ENCODE results near the gene VLDLR. TPM values are rescaled to one million over a fixed set of nuclear protein-coding genes. Genes with fewer than 3 reads are reported as not detected.

The VLDLR gene
- total and polyA plus RNA-seq, 7 donors: 1.8 to 13.6 (median 4.0) TPM

GRCh38 chr9:2616692-2617377, 4.8 kb upstream of the VLDLR start:
- WGBS, 2 donors: 90 to 94% methylated on average over 4 of the region's 4 CpGs
- Histone ChIP-seq H3K4me3 (no peak overlapping the region), H3K27ac (no peak overlapping the region), H3K9me3 (no peaks in the 10 kb centered on the region), H3K4me1 (peaks cover 0 to 8% (median 6%) of the 10 kb centered on the region in 4 donors), H3K36me3 (no peaks in the 10 kb centered on the region), H3K27me3 (no peaks in the 10 kb centered on the region)
- no peak for DNase-seq
- TF ChIP-seq POLR2AphosphoS5 (IDR thresholded peaks at IDR 0.05): no peak
- TF ChIP-seq POLR2A (IDR thresholded peaks at IDR 0.05): no peak
- TF ChIP-seq EP300 (IDR thresholded peaks at IDR 0.05): no peak
- TF ChIP-seq, protein P1, sequence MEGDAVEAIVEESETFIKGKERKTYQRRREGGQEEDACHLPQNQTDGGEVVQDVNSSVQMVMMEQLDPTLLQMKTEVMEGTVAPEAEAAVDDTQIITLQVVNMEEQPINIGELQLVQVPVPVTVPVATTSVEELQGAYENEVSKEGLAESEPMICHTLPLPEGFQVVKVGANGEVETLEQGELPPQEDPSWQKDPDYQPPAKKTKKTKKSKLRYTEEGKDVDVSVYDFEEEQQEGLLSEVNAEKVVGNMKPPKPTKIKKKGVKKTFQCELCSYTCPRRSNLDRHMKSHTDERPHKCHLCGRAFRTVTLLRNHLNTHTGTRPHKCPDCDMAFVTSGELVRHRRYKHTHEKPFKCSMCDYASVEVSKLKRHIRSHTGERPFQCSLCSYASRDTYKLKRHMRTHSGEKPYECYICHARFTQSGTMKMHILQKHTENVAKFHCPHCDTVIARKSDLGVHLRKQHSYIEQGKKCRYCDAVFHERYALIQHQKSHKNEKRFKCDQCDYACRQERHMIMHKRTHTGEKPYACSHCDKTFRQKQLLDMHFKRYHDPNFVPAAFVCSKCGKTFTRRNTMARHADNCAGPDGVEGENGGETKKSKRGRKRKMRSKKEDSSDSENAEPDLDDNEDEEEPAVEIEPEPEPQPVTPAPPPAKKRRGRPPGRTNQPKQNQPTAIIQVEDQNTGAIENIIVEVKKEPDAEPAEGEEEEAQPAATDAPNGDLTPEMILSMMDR (IDR thresholded peaks at IDR 0.05): no peak
- intact Hi-C loops (cut with DNase I): no loop called here

DNA sequence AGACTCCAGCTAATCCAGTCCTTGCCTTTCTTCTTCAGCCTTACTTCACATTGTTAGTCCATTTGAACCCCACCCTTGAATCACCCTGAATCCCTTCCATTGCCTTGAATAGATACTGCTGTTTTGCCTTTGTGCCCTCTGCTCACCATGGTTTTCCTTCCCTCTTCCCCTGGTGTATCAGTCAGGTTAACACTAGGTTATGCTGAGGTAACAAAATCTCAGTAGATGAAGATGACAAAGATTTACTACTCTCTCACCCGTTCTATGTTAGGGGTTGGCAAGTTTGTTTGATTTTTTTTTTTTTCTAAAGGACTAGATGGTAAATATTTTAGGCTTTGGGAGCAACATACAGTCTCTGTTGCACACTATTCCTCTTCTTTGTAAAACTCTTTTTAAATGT, 3.3 kb upstream of the VLDLR start:
- Histone ChIP-seq H3K27me3 (no peaks in the 10 kb centered on the region), H3K27ac (no peak overlapping the region), H3K4me3 (no peak overlapping the region), H3K9me3 (no peaks in the 10 kb centered on the region), H3K36me3 (no peaks in the 10 kb centered on the region), H3K4me1 (peaks cover 0 to 21% (median 14%) of the 10 kb centered on the region in 4 donors)
- no peak for DNase-seq
- TF ChIP-seq, protein P1 (IDR thresholded peaks at IDR 0.05): no peak
- WGBS, 2 donors: 93 to 97% methylated on average over 1 of the region's 1 CpG
- intact Hi-C loops (cut with DNase I): no loop called here

DNA sequence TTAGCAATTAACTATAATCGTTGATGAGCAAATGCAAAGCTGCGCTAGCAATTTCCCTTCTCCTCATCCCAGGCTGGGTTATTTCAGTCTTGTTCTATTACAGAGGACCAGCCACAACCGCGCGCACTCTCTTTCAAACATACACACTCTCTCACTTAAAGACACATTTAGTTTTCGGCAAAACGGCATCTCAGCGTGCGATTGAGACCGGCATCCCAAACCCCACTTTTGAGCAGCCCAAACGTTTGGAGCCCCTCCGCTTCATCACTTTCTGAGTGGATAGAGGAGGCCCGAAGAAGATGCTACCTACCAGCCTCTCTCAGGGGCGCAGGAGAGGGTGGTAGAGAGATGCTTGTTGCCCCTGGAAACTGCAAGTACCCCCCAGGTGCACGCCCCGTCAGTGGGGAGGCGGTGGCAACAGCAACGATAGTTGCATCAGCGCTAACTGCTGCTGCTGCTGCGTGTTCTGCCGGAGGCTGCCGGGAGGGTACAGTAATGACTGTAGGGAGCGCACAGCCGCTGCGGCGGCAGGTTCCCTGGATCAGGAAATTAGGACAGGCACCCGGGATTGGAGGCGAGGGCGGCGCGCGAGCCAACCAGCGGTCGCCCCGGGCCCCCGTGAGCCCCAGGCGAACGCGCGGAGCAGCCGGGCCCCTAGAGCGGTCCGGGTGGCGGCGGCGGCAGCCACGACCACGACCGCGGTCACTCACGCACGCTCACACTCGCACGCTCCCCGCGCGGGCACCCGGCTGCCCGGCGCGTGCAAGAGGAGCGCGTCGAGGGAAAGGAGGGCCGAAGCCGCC, 467 bp upstream of the VLDLR start:
- peaks cover 0 to 26% (median 19%) of the 10 kb centered on the region in 4 donors for H3K4me1 ChIP-seq
- intact Hi-C loops (cut with DNase I): loop anchor here (5.0 to 10.0 kb wide), 7 partner anchors 64 to 906 kb away; partner anchors contain the start of genes PUM3 and RFX3
- peak in 3 of 4 donors; percentile 8 to 80 (median 34) for TF ChIP-seq POLR2AphosphoS5 (IDR thresholded peaks at IDR 0.05)
- TF ChIP-seq EP300 (IDR thresholded peaks at IDR 0.05): no peak
- TF ChIP-seq, protein P1 (IDR thresholded peaks at IDR 0.05): peak in 1 of 4 experiments; percentile 11
- no peaks in the 10 kb centered on the region for H3K27me3 ChIP-seq
- peak; percentile 92 for DNase-seq
- H3K27ac ChIP-seq: peak overlapping the region; percentile 67 to 86 (median 81)
- H3K9me3 ChIP-seq: no peaks in the 10 kb centered on the region
- H3K36me3 ChIP-seq: no peaks in the 10 kb centered on the region
- peak overlapping the region; percentile 46 to 84 (median 68) for H3K4me3 ChIP-seq
- WGBS, 2 donors: 3 to 4% methylated on average over 66 of the region's 66 CpGs

GRCh38 chr9:2622461-2623287, 1.1 kb downstream of the VLDLR start:
- Histone ChIP-seq H3K36me3 (no peaks in the 10 kb centered on the region), H3K4me3 (peak overlapping the region; percentile 46 to 84 (median 68)), H3K27ac (peak overlapping the region; percentile 67 to 86 (median 81)), H3K4me1 (peaks cover 0 to 26% (median 19%) of the 10 kb centered on the region in 4 donors), H3K9me3 (no peaks in the 10 kb centered on the region), H3K27me3 (no peaks in the 10 kb centered on the region)
- intact Hi-C loops (cut with DNase I): loop anchor here (5.0 to 10.0 kb wide), 7 partner anchors 65 to 905 kb away; partner anchors contain the start of genes PUM3 and RFX3
- peak; percentile 63 for DNase-seq
- WGBS, 2 donors: 0 to 1% methylated on average over 82 of the region's 82 CpGs
- TF ChIP-seq POLR2AphosphoS5 (IDR thresholded peaks at IDR 0.05) (no peak), POLR2A (IDR thresholded peaks at IDR 0.05) (no peak), EP300 (IDR thresholded peaks at IDR 0.05) (no peak)
- TF ChIP-seq, protein P1 (IDR thresholded peaks at IDR 0.05): no peak
